Spleen (tissue), 7 donors: Measurements from ENCODE around the gene PITRM1.

Source experiments
- CTCF ChIP-seq, 11 experiments: fragments of 200-600 bp in 7 of 11; fragments of 450-650 bp in 4 of 11; sonication (generic) in 4 of 11; IDR thresholded peaks in 8 of 11; conservative IDR thresholded peaks in 3 of 11; 1 replicate in 7 of 11; 2 replicates in 4 of 11; pipeline versions ENCODE4 v1.4.0 to v1.8.0; 2016 to 2021; ENCODE audit warnings: antibody characterized with exemption in 11 of 11, inconsistent platforms in 4 of 11, mild to moderate bottlenecking in 1 of 11
- POLR2A ChIP-seq, 3 donors: fragments of 450-650 bp; IDR thresholded peaks; one replicate each; pipeline ENCODE4 v1.5.1; 2017; ENCODE audit warnings: antibody characterized with exemption in 3 of 3, mild to moderate bottlenecking in 1 of 3
- donor health status: DM: no; HTN: no; CAD: no; lungs with moderate emphysema.
- donor health status: DM: no; HTN: no; CAD: no.
- donor health status: DM: no; HTN: no; CAD: no.

- TF ChIP-seq CTCF (IDR thresholded peaks at IDR 0.05 in 8 of 11, conservative IDR thresholded peaks at IDR 0.05 in 3 of 11) (no peak), POLR2A (IDR thresholded peaks at IDR 0.05) (no peak)
Measured at GRCh38 chr10:3148041-3148440, 24.5 kb downstream of the PITRM1 start.
